K562 (cell line): ENCODE results near the gene SET. TPM values are rescaled to one million over a fixed set of nuclear protein-coding genes. Genes with fewer than 3 reads are reported as not detected.

Source experiments
- BRD9 ChIP-seq: fragments of 450-650 bp; IDR thresholded peaks from 2 replicates; pipeline ENCODE4 v1.6.1; 2018; ENCODE audit warnings: low read depth; ENCODE audit not compliant: partially characterized antibody
- CHD2 ChIP-seq: IDR thresholded peaks from 2 replicates; pipeline ENCODE4 v1.6.1; 2011; ENCODE audit warnings: low read depth, low read length
- FOXM1 ChIP-seq, 2 experiments: fragments of 450-650 bp in 1 of 2; sonication (generic) in 1 of 2; formaldehyde crosslinking in 1 of 2; IDR thresholded peaks; 2 replicates each; pipeline versions ENCODE4 v1.6.1 to v1.9.0; 2017 to 2022; ENCODE audit warnings: low read depth in 2 of 2, mild to moderate bottlenecking in 2 of 2, missing genetic modification reagents in 1 of 2, moderate library complexity in 1 of 2
- GATAD2A ChIP-seq: fragments of 450-650 bp; IDR thresholded peaks from 2 replicates; pipeline ENCODE4 v1.6.1; 2017
- HNRNPL ChIP-seq: fragments of 200-400 bp; formaldehyde crosslinking; IDR thresholded peaks from 2 replicates; pipeline ENCODE4 v1.6.1; 2017; ENCODE audit warnings: low read depth, mild to moderate bottlenecking, low read length
- HOMEZ ChIP-seq: fragments of 250-450 bp; sonication (Bioruptor Pico); IDR thresholded peaks from 2 replicates; pipeline ENCODE4 v1.4.0; 2020; ENCODE audit warnings: mild to moderate bottlenecking, moderate library complexity
- ID3 ChIP-seq, 2 experiments: fragments of 250-450 bp in 1 of 2; fragments of 450-650 bp in 1 of 2; sonication (Bioruptor Pico) in 1 of 2; IDR thresholded peaks; 2 replicates each; pipeline versions ENCODE4 v1.6.1 to v1.8.0; 2016 to 2021; ENCODE audit warnings: mild to moderate bottlenecking in 2 of 2, moderate library complexity in 2 of 2, missing compliant biosample characterization in 1 of 2, missing genetic modification characterization in 1 of 2
- KHSRP ChIP-seq: fragments of 450-650 bp; IDR thresholded peaks from 2 replicates; pipeline ENCODE4 v1.6.1; 2017
- RUNX1 ChIP-seq: sonication (generic); IDR thresholded peaks from 2 replicates; pipeline ENCODE4 v1.6.1; 2016; ENCODE audit warnings: antibody characterized with exemption, low read depth
- TEAD1 ChIP-seq, 2 experiments: fragments of 450-650 bp in 1 of 2; sonication (generic) in 1 of 2; formaldehyde crosslinking; IDR thresholded peaks; 2 replicates each; pipeline versions ENCODE4 v1.4.0 to v1.8.0; 2020 to 2022; ENCODE audit warnings: mild to moderate bottlenecking in 2 of 2, missing genetic modification reagents in 1 of 2
- THRB ChIP-seq: fragments of 450-650 bp; formaldehyde crosslinking; conservative IDR thresholded peaks from 2 replicates; pipeline ENCODE4 v1.4.0; 2022; ENCODE audit warnings: mild to moderate bottlenecking, missing genetic modification characterization
- ZNF274 ChIP-seq: IDR thresholded peaks from 2 replicates; pipeline ENCODE4 v1.6.1; 2011; ENCODE audit warnings: low read depth, mild to moderate bottlenecking, low read length, moderate library complexity, borderline replicate concordance
- polyA plus RNA-seq, 8 experiments: library from polyadenylated mRNA; depleted of rRNA in 4 of 8; stranded (reverse) in 5 of 8; unstranded in 3 of 8; fragments of >200 nt; fragmentation: Nextera tagmentation in 2 of 8; fragmentation: Illumina TruSeq in 1 of 8; extraction: Ambion mirVana in 2 of 8; extraction: Trizol in 1 of 8; gene quantifications; 2 replicates each; pipeline versions ENCODE4 v1.2.1 to v1.2.3, GENCODE V29; 2011 to 2014; ENCODE audit warnings: inconsistent platforms in 1 of 8, missing spikeins in 1 of 8
- total RNA-seq, 7 experiments: library from RNA; depleted of rRNA in 6 of 7; stranded (reverse); fragments of >200 nt in 6 of 7; fragmentation: Illumina TruSeq in 2 of 7; extraction: Trizol in 2 of 7; gene quantifications; 2 replicates each; pipeline versions ENCODE4 v1.2.1 to v1.2.3, GENCODE V29; 2011 to 2021; ENCODE audit warnings: low replicate concordance in 1 of 7

SET gene
- total and polyA plus RNA-seq, 9 of the 15 experiments (the other 6 are each of a cell fraction or from before 2014, with no cell fraction given) = 404 to 1,447 (median 907) TPM

GRCh38 chr9:128656416-128657343 lies 32.3 kb upstream of the SET start, which contains the start of gene DYNC2I2 (continued):
- TF ChIP-seq HOMEZ (CRISPR knock-in tag) = peak; percentile 85; the same call in 1 of the 2 replicates
- TF ChIP-seq THRB (CRISPR knock-in tag) = peak; percentile 97
- TF ChIP-seq KHSRP = no peak
- TF ChIP-seq TEAD1 (CRISPR knock-in tag; IDR thresholded peaks at IDR 0.05) = peak; percentile 97 to 99
- TF ChIP-seq RUNX1 = peak; percentile 79; the same call in 1 of the 2 replicates
- no peak for TF ChIP-seq ID3 (CRISPR knock-in tag; IDR thresholded peaks at IDR 0.05)
- peak; percentile 98 for TF ChIP-seq ID3 (tag; IDR thresholded peaks at IDR 0.05)
- 0 out of 2 replicates have a peak, but pooled peaks have one; percentile 29 for TF ChIP-seq FOXM1 (IDR thresholded peaks at IDR 0.05; ENCODE audit: low read depth)
- 0 out of 2 replicates have a peak, but pooled peaks have one; percentile 70 for TF ChIP-seq FOXM1 (CRISPR knock-in tag; IDR thresholded peaks at IDR 0.05; ENCODE audit: low read depth)
- no peak for TF ChIP-seq ZNF274
- TF ChIP-seq HNRNPL = peak; percentile 53; the same call in 1 of the 2 replicates
- TF ChIP-seq BRD9 = peak; percentile 99
- TF ChIP-seq GATAD2A = no peak
- TF ChIP-seq CHD2 = peak; percentile 58
